Gastroesophageal sphincter (tissue), 3 donors: Measurements from ENCODE around the gene FGF14.

Experiments used
- CTCF ChIP-seq, 4 experiments: fragments of 200-600 bp in 2 of 4; fragments of 450-650 bp in 2 of 4; sonication (generic) in 1 of 4; IDR thresholded peaks; one replicate each; pipeline ENCODE4 v1.5.1; 2017 to 2019; ENCODE audit warnings: antibody characterized with exemption in 4 of 4, mild to moderate bottlenecking in 2 of 4, moderate library complexity in 2 of 4
- POLR2A ChIP-seq, 2 donors: fragments of 450-650 bp; IDR thresholded peaks; one replicate each; pipeline ENCODE4 v1.6.1; 2017; ENCODE audit warnings: antibody characterized with exemption in 2 of 2, mild to moderate bottlenecking in 2 of 2, moderate library complexity in 1 of 2
- POLR2AphosphoS5 ChIP-seq: sonication (generic); formaldehyde crosslinking; IDR thresholded peaks from one replicate; pipeline ENCODE4 v1.6.1; 2017; ENCODE audit warnings: antibody characterized with exemption

- TF ChIP-seq CTCF (IDR thresholded peaks at IDR 0.05) (no peak), POLR2AphosphoS5 (no peak), POLR2A (IDR thresholded peaks at IDR 0.05) (no peak)
Measured at GRCh38 chr13:101898676-101899075, 503.2 kb downstream of the FGF14 start.
